Subcutaneous adipose tissue (tissue), 4 donors: Measurements from ENCODE around the gene EHMT1. TPM values are rescaled to one million over a fixed set of nuclear protein-coding genes. Genes with fewer than 3 reads are reported as not detected.

Source experiments
- total RNA-seq, 4 donors: library from RNA; depleted of rRNA; stranded (reverse); fragments of >200 nt; gene quantifications; one replicate each; pipeline ENCODE4 v1.1.0, GENCODE V29; 2016
- TF ChIP-seq, protein P1 (sequence below): fragments of 450-650 bp; IDR thresholded peaks from one replicate; pipeline ENCODE4 v1.5.1; 2016; ENCODE audit warnings: low read depth, mild to moderate bottlenecking, control low read depth, antibody characterized with exemption, moderate library complexity

Gene EHMT1
- total RNA-seq: 100 to 1,000 TPM in 1 of 4 donors, 10 to 100 TPM in 3; 53.2 to 168 (median 65.9) TPM

DNA sequence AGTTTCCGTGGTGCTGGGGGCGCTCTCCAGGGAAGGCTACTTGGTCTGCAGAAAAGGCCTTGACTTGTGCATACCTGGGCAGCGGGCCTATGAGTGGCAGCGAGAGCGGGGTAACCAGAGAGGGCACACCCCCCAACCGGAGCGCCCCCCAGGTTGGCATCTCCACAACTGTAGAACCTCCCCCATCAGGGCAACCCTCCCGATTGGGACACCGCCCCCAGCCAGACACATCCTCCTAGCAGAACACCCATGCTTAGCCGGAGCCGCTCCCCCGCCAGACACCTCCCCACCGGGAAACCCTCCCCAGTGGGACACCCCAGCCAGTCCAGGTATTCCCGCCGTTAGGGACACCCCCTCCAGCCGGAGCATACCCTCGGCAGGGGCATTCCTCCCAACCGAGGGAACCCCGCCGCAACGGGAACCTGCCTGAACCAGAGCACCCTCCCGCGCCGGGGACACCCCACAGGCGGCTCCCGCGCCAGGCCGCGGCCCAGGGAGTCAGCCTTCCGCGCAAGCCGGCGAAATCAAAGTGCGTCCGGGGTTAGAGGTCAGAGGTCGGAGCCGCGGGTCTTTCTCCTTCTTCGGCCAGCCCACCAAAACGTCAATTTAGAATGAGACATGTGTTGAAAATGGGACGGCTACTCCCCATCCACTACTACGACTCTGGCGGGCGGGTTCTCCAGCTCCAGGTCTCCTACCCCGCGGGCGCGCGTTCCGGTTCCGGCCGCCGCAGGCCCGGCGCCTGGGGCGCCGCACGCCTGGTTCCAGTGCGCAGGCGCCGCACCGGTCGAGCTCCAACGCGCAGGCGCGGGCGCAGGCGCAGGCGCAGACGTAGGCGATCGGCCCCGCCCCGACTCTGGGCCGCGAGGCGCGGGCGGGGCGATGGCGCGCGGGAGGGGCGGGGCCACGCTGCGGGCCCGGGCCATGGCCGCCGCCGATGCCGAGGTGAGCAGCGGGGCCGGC lies at the start of gene EHMT1:
Gene EHMT1, plus strand, starts transcription at position 901 of the 963 bp plus-strand sequence. Its CDS starts 24 bp downstream, at position 925.
- TF ChIP-seq, protein P1, sequence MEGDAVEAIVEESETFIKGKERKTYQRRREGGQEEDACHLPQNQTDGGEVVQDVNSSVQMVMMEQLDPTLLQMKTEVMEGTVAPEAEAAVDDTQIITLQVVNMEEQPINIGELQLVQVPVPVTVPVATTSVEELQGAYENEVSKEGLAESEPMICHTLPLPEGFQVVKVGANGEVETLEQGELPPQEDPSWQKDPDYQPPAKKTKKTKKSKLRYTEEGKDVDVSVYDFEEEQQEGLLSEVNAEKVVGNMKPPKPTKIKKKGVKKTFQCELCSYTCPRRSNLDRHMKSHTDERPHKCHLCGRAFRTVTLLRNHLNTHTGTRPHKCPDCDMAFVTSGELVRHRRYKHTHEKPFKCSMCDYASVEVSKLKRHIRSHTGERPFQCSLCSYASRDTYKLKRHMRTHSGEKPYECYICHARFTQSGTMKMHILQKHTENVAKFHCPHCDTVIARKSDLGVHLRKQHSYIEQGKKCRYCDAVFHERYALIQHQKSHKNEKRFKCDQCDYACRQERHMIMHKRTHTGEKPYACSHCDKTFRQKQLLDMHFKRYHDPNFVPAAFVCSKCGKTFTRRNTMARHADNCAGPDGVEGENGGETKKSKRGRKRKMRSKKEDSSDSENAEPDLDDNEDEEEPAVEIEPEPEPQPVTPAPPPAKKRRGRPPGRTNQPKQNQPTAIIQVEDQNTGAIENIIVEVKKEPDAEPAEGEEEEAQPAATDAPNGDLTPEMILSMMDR: no peak

DNA sequence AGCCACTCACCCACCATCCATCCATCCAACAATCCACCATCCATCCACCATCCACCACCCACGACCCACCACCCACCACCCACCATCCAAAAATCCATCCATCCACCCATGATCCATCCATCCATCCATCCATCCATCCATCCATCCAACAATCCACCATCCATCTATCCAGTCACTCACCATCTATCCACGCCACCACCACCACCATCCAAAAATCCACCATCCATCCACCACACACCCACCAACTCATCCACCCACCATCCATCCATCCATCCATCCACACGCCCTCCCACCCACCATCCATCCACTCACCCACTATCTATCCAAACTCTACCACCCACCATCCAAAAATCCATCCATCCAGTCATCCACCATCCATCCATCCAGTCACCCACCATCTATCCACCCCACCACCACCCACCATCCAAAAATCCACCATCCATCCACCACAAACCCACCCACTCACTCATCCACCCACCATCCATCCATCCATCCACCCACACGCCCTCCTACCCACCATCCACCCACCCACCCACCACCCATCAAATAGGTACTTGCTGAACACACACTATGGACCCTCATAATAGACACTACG lies 49.1 kb upstream of the EHMT1 start:
- TF ChIP-seq, protein P1: no peak

GRCh38 chr9:137570566-137570965 lies 48.2 kb upstream of the EHMT1 start:
- TF ChIP-seq, protein P1: no peak

DNA sequence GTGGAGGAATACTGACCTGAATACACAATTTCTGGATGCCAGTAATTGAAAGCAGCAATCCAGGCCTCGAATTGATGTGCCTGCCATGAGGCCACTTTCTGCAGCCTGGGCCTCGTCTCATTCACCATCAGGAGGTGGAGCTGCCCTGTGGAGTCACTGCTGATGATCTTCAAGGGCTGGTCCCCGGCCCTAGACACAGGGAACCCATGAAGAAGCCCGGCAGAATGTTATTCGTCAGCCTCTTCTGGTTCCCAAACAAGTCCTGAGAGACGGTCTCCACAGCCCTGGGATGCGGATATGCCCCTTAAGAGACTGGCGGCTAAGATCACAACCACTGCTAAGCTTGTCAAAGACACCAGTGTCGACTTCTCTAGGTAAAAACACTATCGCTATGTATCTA lies 44.6 kb upstream of the EHMT1 start:
- TF ChIP-seq, protein P1: no peak

DNA sequence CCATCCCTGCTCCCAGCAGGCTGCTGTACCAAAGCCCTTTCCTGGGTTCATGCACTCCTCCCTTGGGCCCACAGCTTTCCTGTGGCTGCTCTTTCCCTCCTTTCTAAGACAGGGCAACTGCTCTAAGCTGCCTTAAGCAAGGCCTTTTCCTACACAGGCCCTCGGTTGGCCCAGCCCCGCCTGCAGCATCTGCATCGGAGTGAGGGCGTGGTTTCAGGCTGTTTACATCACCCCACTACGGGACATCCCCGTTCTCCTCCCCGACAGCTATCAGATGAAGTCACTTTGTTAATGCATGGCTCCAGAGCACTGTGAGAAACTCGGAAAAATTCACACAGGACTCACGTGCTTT lies 43.5 kb upstream of the EHMT1 start:
- TF ChIP-seq, protein P1: no peak

- TF ChIP-seq, protein P1: no peak
Measured at GRCh38 chr9:137575716-137576411, 42.9 kb upstream of the EHMT1 start.
